ENCODE measurements around the gene PLA2G15. TPM values are rescaled to one million over a fixed set of nuclear protein-coding genes. Genes with fewer than 3 reads are reported as not detected.

The PLA2G15 gene
- total RNA-seq, 4 donors from 2014 or later = 24.0 to 42.9 (median 31.1) TPM

- TF ChIP-seq, protein P1, sequence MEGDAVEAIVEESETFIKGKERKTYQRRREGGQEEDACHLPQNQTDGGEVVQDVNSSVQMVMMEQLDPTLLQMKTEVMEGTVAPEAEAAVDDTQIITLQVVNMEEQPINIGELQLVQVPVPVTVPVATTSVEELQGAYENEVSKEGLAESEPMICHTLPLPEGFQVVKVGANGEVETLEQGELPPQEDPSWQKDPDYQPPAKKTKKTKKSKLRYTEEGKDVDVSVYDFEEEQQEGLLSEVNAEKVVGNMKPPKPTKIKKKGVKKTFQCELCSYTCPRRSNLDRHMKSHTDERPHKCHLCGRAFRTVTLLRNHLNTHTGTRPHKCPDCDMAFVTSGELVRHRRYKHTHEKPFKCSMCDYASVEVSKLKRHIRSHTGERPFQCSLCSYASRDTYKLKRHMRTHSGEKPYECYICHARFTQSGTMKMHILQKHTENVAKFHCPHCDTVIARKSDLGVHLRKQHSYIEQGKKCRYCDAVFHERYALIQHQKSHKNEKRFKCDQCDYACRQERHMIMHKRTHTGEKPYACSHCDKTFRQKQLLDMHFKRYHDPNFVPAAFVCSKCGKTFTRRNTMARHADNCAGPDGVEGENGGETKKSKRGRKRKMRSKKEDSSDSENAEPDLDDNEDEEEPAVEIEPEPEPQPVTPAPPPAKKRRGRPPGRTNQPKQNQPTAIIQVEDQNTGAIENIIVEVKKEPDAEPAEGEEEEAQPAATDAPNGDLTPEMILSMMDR (IDR thresholded peaks at IDR 0.05) = no peak
Observed at GRCh38 chr16:68259007-68259825, 14.0 kb downstream of the PLA2G15 start.

GRCh38 chr16:68263559-68264127, 18.5 kb downstream of the PLA2G15 start:
- TF ChIP-seq, protein P1 (IDR thresholded peaks at IDR 0.05) = no peak
- no peak for ATAC-seq (ENCODE audit: low FRiP score)

More at GRCh38 chr16:68259007-68259825, 14.0 kb downstream of the PLA2G15 start:
- no peak for DNase-seq (ENCODE audit: low spot score)
- ATAC-seq (ENCODE audit: low FRiP score) = no peak

GRCh38 chr16:68264128-68265077, 19.2 kb downstream of the PLA2G15 start, which contains the start of gene SLC7A6:
Gene SLC7A6 (plus strand): TSS chr16:68264526. CDS start chr16:68274727, 10,201 bp downstream.
- DNase-seq (ENCODE audit: low spot score) = peak; percentile 58

More at GRCh38 chr16:68263559-68264127, 18.5 kb downstream of the PLA2G15 start:
- DNase-seq (ENCODE audit: low spot score) = no peak

GRCh38 chr16:68265078-68265920, 20.1 kb downstream of the PLA2G15 start:
- TF ChIP-seq, protein P1 (IDR thresholded peaks at IDR 0.05) = no peak
- ATAC-seq (ENCODE audit: low FRiP score) = peak; percentile 65
- DNase-seq (ENCODE audit: low spot score) = no peak

More at GRCh38 chr16:68264128-68265077, 19.2 kb downstream of the PLA2G15 start, which contains the start of gene SLC7A6:
- TF ChIP-seq, protein P1 (IDR thresholded peaks at IDR 0.05) = peak in 1 of 3 donors; percentile 23
- peak; percentile 79 for ATAC-seq (ENCODE audit: low FRiP score)

- ATAC-seq (ENCODE audit: low FRiP score) = no peak
- TF ChIP-seq, protein P1 (IDR thresholded peaks at IDR 0.05) = no peak
Observed at GRCh38 chr16:68267612-68268405, 22.6 kb downstream of the PLA2G15 start.

More at GRCh38 chr16:68267612-68268405, 22.6 kb downstream of the PLA2G15 start:
- no peak for DNase-seq (ENCODE audit: low spot score)

Measured in omental fat pad (tissue), 4 donors.